HepG2 (cell line): ENCODE data around the gene RPS27L. TPM values are rescaled to one million over a fixed set of nuclear protein-coding genes. Genes with fewer than 3 reads are reported as not detected.

Experiments
- CBX1 ChIP-seq: IDR thresholded peaks from one replicate; pipeline ENCODE4 v1.6.1; 2016; ENCODE audit warnings: antibody characterized with exemption, low read depth
- IRF2 ChIP-seq: IDR thresholded peaks from 2 replicates; pipeline ENCODE4 v1.6.1; 2018; ENCODE audit warnings: missing genetic modification reagents, missing compliant biosample characterization
- NBN ChIP-seq: fragments of 450-650 bp; conservative IDR thresholded peaks from 2 replicates; pipeline ENCODE4 v1.6.1; 2017
- NR1H2 ChIP-seq: sonication (generic); formaldehyde crosslinking; IDR thresholded peaks from 2 replicates; pipeline ENCODE4 v1.8.1; 2022; ENCODE audit warnings: low read depth, missing genetic modification reagents, borderline replicate concordance
- PHF5A ChIP-seq: IDR thresholded peaks from one replicate; pipeline ENCODE4 v1.6.1; 2018; ENCODE audit warnings: low read depth, missing genetic modification reagents; ENCODE audit not compliant: unreplicated experiment
- POLR2AphosphoS2 ChIP-seq: IDR thresholded peaks from 2 replicates; pipeline ENCODE4 v1.6.1; 2011; ENCODE audit warnings: low read depth, low read length, improper control_type of control experiment
- RARA ChIP-seq: IDR thresholded peaks from 2 replicates; pipeline ENCODE4 v1.6.1; 2016; ENCODE audit warnings: missing genetic modification reagents, missing compliant biosample characterization
- SNAPC2 ChIP-seq: sonication (generic); formaldehyde crosslinking; IDR thresholded peaks from 2 replicates; pipeline ENCODE4 v1.8.1; 2022; ENCODE audit warnings: mild to moderate bottlenecking, missing genetic modification reagents
- SOX5 ChIP-seq: IDR thresholded peaks from 2 replicates; pipeline ENCODE4 v1.6.1; 2016; ENCODE audit warnings: borderline replicate concordance
- TBP ChIP-seq: sonication (generic); formaldehyde crosslinking; IDR thresholded peaks from 2 replicates; pipeline ENCODE4 v1.5.0; 2020; ENCODE audit warnings: missing genetic modification reagents
- ZNF441 ChIP-seq: sonication (generic); formaldehyde crosslinking; IDR thresholded peaks from 2 replicates; pipeline ENCODE4 v1.7.0; 2021; ENCODE audit warnings: missing genetic modification reagents, borderline replicate concordance
- ZNF567 ChIP-seq: sonication (generic); formaldehyde crosslinking; IDR thresholded peaks from 2 replicates; pipeline ENCODE4 v1.8.1; 2023; ENCODE audit warnings: mild to moderate bottlenecking, missing genetic modification reagents, borderline replicate concordance
- ZNF841 ChIP-seq: sonication (generic); formaldehyde crosslinking; IDR thresholded peaks from 2 replicates; pipeline ENCODE4 v1.8.1; 2023; ENCODE audit warnings: missing genetic modification reagents, borderline replicate concordance
- polyA plus RNA-seq, 8 experiments: library from polyadenylated mRNA; depleted of rRNA in 3 of 8; stranded (reverse) in 7 of 8; unstranded in 1 of 8; fragments of >200 nt; fragmentation: Illumina TruSeq in 4 of 8; extraction: Trizol in 4 of 8; gene quantifications; 2 replicates each; pipeline versions ENCODE4 v1.2.1 to v1.2.3, GENCODE V29; 2011 to 2016; ENCODE audit warnings: low read depth in 4 of 8, missing spikeins in 1 of 8, mixed read lengths in 1 of 8; ENCODE audit not compliant: insufficient read depth in 1 of 8
- total RNA-seq, 5 experiments: library from RNA; depleted of rRNA; stranded (reverse); fragments of >200 nt; fragmentation: Illumina TruSeq; extraction: Trizol; gene quantifications; 2 replicates each; pipeline ENCODE4 v1.2.3, GENCODE V29; 2016; ENCODE audit warnings: low read depth in 1 of 5
- TF ChIP-seq, protein P1 (sequence below): sonication (generic); formaldehyde crosslinking; IDR thresholded peaks from 2 replicates; pipeline ENCODE4 v1.8.1; 2023; ENCODE audit warnings: mild to moderate bottlenecking, missing genetic modification reagents, borderline replicate concordance
- TF ChIP-seq, protein P2 (sequence below): sonication (generic); formaldehyde crosslinking; IDR thresholded peaks from 2 replicates; pipeline ENCODE4 v1.4.0; 2020; ENCODE audit warnings: missing genetic modification reagents
- TF ChIP-seq, protein P3 (sequence below): sonication (generic); formaldehyde crosslinking; IDR thresholded peaks from 2 replicates; pipeline ENCODE4 v1.8.1; 2022; ENCODE audit warnings: low read depth, mild to moderate bottlenecking, missing genetic modification reagents
- TF ChIP-seq, protein P4 (sequence below): sonication (generic); formaldehyde crosslinking; IDR thresholded peaks from 2 replicates; pipeline ENCODE4 v1.4.0; 2020; ENCODE audit warnings: mild to moderate bottlenecking, missing genetic modification reagents

Gene RPS27L
- total and polyA plus RNA-seq, 2 of the 13 experiments (the other 11 are each of a cell fraction or from before 2014, with no cell fraction given), result 231 to 433 TPM

DNA sequence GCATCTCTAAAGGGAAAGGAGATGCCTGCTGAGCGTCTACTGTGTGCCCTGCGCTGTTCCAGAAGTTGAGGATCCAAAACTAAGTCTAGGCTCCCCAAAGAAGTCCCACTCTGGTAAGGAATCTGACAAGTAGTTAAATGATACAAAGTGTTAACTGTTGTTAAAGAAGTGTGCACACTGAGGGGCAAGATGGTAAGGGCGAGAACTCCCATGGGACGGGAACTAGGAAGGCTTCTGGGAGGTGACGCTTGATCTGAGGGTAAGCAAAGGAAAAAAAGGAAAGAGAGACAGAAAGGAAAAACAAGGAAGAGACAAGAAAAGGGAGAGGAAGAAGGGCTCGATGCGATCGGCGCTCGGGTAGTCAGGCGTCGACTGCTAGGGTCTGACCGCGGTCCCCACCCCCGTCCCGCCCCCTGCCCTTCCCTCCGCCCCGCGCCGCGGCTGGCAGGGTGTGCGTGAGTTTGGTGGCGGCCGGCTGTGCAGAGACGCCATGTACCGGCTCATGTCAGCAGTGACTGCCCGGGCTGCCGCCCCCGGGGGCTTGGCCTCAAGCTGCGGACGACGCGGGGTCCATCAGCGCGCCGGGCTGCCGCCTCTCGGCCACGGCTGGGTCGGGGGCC lies 35.8 kb downstream of the RPS27L start, which contains the start of gene LACTB (continued):
- TF ChIP-seq, protein P1, sequence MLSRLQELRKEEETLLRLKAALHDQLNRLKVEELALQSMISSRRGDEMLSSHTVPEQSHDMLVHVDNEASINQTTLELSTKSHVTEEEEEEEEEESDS, result no peak
- TF ChIP-seq, protein P2, sequence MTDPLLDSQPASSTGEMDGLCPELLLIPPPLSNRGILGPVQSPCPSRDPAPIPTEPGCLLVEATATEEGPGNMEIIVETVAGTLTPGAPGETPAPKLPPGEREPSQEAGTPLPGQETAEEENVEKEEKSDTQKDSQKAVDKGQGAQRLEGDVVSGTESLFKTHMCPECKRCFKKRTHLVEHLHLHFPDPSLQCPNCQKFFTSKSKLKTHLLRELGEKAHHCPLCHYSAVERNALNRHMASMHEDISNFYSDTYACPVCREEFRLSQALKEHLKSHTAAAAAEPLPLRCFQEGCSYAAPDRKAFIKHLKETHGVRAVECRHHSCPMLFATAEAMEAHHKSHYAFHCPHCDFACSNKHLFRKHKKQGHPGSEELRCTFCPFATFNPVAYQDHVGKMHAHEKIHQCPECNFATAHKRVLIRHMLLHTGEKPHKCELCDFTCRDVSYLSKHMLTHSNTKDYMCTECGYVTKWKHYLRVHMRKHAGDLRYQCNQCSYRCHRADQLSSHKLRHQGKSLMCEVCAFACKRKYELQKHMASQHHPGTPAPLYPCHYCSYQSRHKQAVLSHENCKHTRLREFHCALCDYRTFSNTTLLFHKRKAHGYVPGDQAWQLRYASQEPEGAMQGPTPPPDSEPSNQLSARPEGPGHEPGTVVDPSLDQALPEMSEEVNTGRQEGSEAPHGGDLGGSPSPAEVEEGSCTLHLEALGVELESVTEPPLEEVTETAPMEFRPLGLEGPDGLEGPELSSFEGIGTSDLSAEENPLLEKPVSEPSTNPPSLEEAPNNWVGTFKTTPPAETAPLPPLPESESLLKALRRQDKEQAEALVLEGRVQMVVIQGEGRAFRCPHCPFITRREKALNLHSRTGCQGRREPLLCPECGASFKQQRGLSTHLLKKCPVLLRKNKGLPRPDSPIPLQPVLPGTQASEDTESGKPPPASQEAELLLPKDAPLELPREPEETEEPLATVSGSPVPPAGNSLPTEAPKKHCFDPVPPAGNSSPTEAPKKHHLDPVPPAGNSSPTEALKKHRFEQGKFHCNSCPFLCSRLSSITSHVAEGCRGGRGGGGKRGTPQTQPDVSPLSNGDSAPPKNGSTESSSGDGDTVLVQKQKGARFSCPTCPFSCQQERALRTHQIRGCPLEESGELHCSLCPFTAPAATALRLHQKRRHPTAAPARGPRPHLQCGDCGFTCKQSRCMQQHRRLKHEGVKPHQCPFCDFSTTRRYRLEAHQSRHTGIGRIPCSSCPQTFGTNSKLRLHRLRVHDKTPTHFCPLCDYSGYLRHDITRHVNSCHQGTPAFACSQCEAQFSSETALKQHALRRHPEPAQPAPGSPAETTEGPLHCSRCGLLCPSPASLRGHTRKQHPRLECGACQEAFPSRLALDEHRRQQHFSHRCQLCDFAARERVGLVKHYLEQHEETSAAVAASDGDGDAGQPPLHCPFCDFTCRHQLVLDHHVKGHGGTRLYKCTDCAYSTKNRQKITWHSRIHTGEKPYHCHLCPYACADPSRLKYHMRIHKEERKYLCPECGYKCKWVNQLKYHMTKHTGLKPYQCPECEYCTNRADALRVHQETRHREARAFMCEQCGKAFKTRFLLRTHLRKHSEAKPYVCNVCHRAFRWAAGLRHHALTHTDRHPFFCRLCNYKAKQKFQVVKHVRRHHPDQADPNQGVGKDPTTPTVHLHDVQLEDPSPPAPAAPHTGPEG (CRISPR knock-in tag), result no peak
- TF ChIP-seq PHF5A (no peak), IRF2 (CRISPR knock-in tag) (0 out of 2 replicates have a peak, but pooled peaks have one; percentile 44), POLR2AphosphoS2 (peak; percentile 96), SNAPC2 (CRISPR knock-in tag) (no peak), TBP (CRISPR knock-in tag) (no peak), ZNF441 (no peak), RARA (CRISPR knock-in tag) (no peak), ZNF841 (CRISPR knock-in tag) (no peak), CBX1 (no peak), SOX5 (CRISPR knock-in tag) (peak; percentile 32; the same call in 1 of the 2 replicates), NR1H2 (CRISPR knock-in tag) (no peak), ZNF567 (no peak), NBN (no peak)
- TF ChIP-seq, protein P3, sequence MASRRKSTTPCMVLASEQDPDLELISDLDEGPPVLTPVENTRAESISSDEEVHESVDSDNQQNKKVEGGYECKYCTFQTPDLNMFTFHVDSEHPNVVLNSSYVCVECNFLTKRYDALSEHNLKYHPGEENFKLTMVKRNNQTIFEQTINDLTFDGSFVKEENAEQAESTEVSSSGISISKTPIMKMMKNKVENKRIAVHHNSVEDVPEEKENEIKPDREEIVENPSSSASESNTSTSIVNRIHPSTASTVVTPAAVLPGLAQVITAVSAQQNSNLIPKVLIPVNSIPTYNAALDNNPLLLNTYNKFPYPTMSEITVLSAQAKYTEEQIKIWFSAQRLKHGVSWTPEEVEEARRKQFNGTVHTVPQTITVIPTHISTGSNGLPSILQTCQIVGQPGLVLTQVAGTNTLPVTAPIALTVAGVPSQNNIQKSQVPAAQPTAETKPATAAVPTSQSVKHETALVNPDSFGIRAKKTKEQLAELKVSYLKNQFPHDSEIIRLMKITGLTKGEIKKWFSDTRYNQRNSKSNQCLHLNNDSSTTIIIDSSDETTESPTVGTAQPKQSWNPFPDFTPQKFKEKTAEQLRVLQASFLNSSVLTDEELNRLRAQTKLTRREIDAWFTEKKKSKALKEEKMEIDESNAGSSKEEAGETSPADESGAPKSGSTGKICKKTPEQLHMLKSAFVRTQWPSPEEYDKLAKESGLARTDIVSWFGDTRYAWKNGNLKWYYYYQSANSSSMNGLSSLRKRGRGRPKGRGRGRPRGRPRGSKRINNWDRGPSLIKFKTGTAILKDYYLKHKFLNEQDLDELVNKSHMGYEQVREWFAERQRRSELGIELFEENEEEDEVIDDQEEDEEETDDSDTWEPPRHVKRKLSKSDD (CRISPR knock-in tag), result no peak
- TF ChIP-seq, protein P4, sequence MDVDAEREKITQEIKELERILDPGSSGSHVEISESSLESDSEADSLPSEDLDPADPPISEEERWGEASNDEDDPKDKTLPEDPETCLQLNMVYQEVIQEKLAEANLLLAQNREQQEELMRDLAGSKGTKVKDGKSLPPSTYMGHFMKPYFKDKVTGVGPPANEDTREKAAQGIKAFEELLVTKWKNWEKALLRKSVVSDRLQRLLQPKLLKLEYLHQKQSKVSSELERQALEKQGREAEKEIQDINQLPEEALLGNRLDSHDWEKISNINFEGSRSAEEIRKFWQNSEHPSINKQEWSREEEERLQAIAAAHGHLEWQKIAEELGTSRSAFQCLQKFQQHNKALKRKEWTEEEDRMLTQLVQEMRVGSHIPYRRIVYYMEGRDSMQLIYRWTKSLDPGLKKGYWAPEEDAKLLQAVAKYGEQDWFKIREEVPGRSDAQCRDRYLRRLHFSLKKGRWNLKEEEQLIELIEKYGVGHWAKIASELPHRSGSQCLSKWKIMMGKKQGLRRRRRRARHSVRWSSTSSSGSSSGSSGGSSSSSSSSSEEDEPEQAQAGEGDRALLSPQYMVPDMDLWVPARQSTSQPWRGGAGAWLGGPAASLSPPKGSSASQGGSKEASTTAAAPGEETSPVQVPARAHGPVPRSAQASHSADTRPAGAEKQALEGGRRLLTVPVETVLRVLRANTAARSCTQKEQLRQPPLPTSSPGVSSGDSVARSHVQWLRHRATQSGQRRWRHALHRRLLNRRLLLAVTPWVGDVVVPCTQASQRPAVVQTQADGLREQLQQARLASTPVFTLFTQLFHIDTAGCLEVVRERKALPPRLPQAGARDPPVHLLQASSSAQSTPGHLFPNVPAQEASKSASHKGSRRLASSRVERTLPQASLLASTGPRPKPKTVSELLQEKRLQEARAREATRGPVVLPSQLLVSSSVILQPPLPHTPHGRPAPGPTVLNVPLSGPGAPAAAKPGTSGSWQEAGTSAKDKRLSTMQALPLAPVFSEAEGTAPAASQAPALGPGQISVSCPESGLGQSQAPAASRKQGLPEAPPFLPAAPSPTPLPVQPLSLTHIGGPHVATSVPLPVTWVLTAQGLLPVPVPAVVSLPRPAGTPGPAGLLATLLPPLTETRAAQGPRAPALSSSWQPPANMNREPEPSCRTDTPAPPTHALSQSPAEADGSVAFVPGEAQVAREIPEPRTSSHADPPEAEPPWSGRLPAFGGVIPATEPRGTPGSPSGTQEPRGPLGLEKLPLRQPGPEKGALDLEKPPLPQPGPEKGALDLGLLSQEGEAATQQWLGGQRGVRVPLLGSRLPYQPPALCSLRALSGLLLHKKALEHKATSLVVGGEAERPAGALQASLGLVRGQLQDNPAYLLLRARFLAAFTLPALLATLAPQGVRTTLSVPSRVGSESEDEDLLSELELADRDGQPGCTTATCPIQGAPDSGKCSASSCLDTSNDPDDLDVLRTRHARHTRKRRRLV, result no peak
